Osteoblast (primary cell): Measurements from ENCODE around the gene CAMTA1. TPM values are rescaled to one million over a fixed set of nuclear protein-coding genes. Genes with fewer than 3 reads are reported as not detected.

ENCODE experiments used
- DNase-seq: peaks from one replicate; pipeline ENCODE4 v3.0.0; 2011; ENCODE audit warnings: low spot score, mixed read lengths; ENCODE audit not compliant: insufficient read length; ENCODE audit errors: missing footprints
- H2AFZ ChIP-seq: 2 replicates; pipeline ENCODE4 v1.6.0; 2011; ENCODE audit warnings: mild to moderate bottlenecking, low read length
- H3K27ac ChIP-seq: 2 replicates; pipeline ENCODE4 v1.5.1; 2011; ENCODE audit warnings: mild to moderate bottlenecking, low read depth, low read length, moderate library complexity
- H3K27me3 ChIP-seq: 2 replicates; pipeline ENCODE4 v1.6.0; 2012; ENCODE audit warnings: mild to moderate bottlenecking, control low read depth, inconsistent platforms, low read length, moderate library complexity; ENCODE audit not compliant: insufficient read depth
- H3K36me3 ChIP-seq: 2 replicates; pipeline ENCODE4 v1.5.1; 2011; ENCODE audit warnings: mild to moderate bottlenecking, low read length, control low read depth, moderate library complexity; ENCODE audit not compliant: insufficient read depth
- H3K4me1 ChIP-seq: 2 replicates; pipeline ENCODE4 v1.5.1; 2011; ENCODE audit warnings: mild to moderate bottlenecking, low read length, control low read depth, moderate library complexity; ENCODE audit not compliant: insufficient read depth
- H3K4me2 ChIP-seq: 2 replicates; pipeline ENCODE4 v1.6.0; 2011; ENCODE audit warnings: mild to moderate bottlenecking, low read length; ENCODE audit not compliant: insufficient read depth
- H3K4me3 ChIP-seq: fragments of 200-600 bp; sonication (generic); 3 replicates; pipeline ENCODE4 v1.5.1; 2012; ENCODE audit warnings: mild to moderate bottlenecking, low read length, inconsistent platforms; ENCODE audit not compliant: insufficient read depth
- H3K79me2 ChIP-seq: 2 replicates; pipeline ENCODE4 v1.6.0; 2012; ENCODE audit warnings: mild to moderate bottlenecking, low read length, control low read depth, inconsistent platforms; ENCODE audit not compliant: insufficient read depth
- H3K9me3 ChIP-seq: 2 replicates; pipeline ENCODE4 v1.5.1; 2011; ENCODE audit warnings: low read depth, low read length, control low read depth
- H4K20me1 ChIP-seq: 2 replicates; pipeline ENCODE4 v1.6.0; 2012; ENCODE audit warnings: mild to moderate bottlenecking, low read length, control low read depth; ENCODE audit not compliant: insufficient read depth
- total RNA-seq: library from RNA; depleted of rRNA; stranded (reverse); fragments of >200 nt; gene quantifications from 2 replicates; pipeline ENCODE4 v1.2.3, GENCODE V29; 2012
- TF ChIP-seq, protein P1 (sequence below): IDR thresholded peaks from 2 replicates; pipeline ENCODE4 v1.5.1; 2011; ENCODE audit warnings: mild to moderate bottlenecking, low read depth, low read length, moderate library complexity; ENCODE audit errors: extremely low read depth

Gene CAMTA1
- total RNA-seq, 1 donor: 47.4 TPM

- H3K36me3 ChIP-seq: no peaks in the 10 kb centered on the region
- no peaks in the 10 kb centered on the region for H3K79me2 ChIP-seq
- no peaks in the 10 kb centered on the region for H3K4me1 ChIP-seq
- no peaks in the 10 kb centered on the region for H3K27me3 ChIP-seq
- no peaks in the 10 kb centered on the region for H3K9me3 ChIP-seq
- H2AFZ ChIP-seq: no peak overlapping the region
- H3K4me3 ChIP-seq: no peak overlapping the region
- H3K27ac ChIP-seq: no peak overlapping the region
- TF ChIP-seq, protein P1, sequence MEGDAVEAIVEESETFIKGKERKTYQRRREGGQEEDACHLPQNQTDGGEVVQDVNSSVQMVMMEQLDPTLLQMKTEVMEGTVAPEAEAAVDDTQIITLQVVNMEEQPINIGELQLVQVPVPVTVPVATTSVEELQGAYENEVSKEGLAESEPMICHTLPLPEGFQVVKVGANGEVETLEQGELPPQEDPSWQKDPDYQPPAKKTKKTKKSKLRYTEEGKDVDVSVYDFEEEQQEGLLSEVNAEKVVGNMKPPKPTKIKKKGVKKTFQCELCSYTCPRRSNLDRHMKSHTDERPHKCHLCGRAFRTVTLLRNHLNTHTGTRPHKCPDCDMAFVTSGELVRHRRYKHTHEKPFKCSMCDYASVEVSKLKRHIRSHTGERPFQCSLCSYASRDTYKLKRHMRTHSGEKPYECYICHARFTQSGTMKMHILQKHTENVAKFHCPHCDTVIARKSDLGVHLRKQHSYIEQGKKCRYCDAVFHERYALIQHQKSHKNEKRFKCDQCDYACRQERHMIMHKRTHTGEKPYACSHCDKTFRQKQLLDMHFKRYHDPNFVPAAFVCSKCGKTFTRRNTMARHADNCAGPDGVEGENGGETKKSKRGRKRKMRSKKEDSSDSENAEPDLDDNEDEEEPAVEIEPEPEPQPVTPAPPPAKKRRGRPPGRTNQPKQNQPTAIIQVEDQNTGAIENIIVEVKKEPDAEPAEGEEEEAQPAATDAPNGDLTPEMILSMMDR: no peak
- DNase-seq: no peak
- H4K20me1 ChIP-seq: no peaks in the 10 kb centered on the region
- H3K4me2 ChIP-seq: no peak overlapping the region
Observed at GRCh38 chr1:7004181-7004580, 218.9 kb downstream of the CAMTA1 start.

DNA sequence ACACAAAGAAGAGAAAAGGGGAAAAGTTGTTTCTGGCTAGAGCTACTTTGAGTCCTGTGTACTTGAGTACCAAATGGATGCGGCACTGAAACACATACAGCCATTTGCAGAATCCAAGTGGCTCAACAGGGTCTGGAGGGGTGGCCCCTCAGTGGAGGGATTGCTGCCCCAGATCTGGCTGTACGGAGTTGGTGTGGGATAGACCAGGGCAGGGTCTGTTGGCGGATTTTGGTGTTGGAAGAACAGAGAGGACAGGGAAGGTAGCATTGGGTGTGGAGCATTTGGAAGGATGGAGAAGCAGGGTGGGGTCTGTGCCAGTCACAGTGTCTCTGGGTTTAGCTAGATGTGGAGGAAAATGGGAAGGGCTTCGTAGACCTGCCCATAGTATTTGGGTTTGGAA is 220.5 kb downstream of the CAMTA1 start:
- H2AFZ ChIP-seq: no peak overlapping the region
- TF ChIP-seq, protein P1: no peak
- H3K27me3 ChIP-seq: no peaks in the 10 kb centered on the region
- H3K36me3 ChIP-seq: no peaks in the 10 kb centered on the region
- H3K79me2 ChIP-seq: no peaks in the 10 kb centered on the region
- no peaks in the 10 kb centered on the region for H3K9me3 ChIP-seq
- no peak for DNase-seq
- no peaks in the 10 kb centered on the region for H4K20me1 ChIP-seq
- H3K4me2 ChIP-seq: no peak overlapping the region
- H3K27ac ChIP-seq: no peak overlapping the region
- no peak overlapping the region for H3K4me3 ChIP-seq
- no peaks in the 10 kb centered on the region for H3K4me1 ChIP-seq

DNA sequence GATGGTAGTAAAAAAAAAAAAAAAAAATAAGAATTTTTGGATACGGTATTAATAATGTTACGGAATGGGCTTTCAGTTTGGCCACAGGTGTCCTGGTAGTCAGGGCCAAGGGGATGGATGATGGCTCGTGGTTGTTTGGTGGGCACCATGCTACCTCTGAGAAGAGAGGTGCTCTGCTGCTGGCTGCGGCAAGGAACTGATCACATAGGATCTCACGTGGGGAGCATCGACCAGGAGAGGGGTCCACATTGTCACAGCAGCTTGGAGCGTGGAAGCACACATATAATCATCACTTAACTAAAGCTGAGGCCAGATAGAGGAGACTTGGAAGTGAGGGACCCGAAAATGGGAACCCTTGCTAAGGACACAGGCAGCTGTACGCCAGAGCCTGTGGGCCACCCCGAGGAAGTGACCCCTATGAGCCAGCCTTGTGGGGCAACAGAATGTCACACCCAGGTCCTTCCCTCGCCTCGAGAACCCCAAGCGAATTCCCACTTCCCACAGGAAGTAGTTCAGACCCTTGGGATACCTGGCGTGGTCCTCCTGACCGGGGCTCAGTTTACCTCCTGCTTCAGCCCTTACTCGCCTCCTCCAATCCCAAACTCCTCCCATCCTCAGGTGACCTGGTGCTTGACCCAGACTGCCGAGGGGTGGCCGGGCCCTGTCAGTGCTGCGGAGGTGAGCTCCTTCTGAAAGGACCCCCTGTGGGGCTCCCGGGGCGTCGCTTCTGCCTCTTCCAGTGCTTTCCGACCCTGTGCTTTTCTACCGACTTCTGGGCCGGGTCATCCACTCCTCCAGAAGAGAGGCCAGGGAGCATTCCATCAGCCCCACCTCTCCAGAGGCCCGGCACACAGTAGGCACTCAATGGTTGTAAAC is 222.0 kb downstream of the CAMTA1 start:
- Histone ChIP-seq H3K9me3 (no peaks in the 10 kb centered on the region), H3K27ac (no peak overlapping the region), H3K27me3 (no peaks in the 10 kb centered on the region), H3K79me2 (no peaks in the 10 kb centered on the region), H3K4me2 (no peak overlapping the region), H2AFZ (no peak overlapping the region), H3K36me3 (no peaks in the 10 kb centered on the region), H3K4me3 (no peak overlapping the region), H4K20me1 (no peaks in the 10 kb centered on the region), H3K4me1 (no peaks in the 10 kb centered on the region)
- TF ChIP-seq, protein P1: no peak
- DNase-seq: no peak

- TF ChIP-seq, protein P1: no peak
- no peaks in the 10 kb centered on the region for H3K27me3 ChIP-seq
- H3K4me3 ChIP-seq: no peak overlapping the region
- no peaks in the 10 kb centered on the region for H4K20me1 ChIP-seq
- no peak for DNase-seq
- H3K79me2 ChIP-seq: no peaks in the 10 kb centered on the region
- no peaks in the 10 kb centered on the region for H3K36me3 ChIP-seq
- no peak overlapping the region for H3K4me2 ChIP-seq
- no peak overlapping the region for H2AFZ ChIP-seq
- no peak overlapping the region for H3K27ac ChIP-seq
- H3K9me3 ChIP-seq: no peaks in the 10 kb centered on the region
- H3K4me1 ChIP-seq: no peaks in the 10 kb centered on the region
Observed at GRCh38 chr1:7007902-7008301, 222.6 kb downstream of the CAMTA1 start.
